HUES64 (cell line): ENCODE data around the gene RIPOR2.

ENCODE experiments used
- H3K27ac ChIP-seq: 2 replicates; pipeline ENCODE4 v1.7.0; 2013; ENCODE audit warnings: low read depth, low read length, inconsistent platforms
- H3K27me3 ChIP-seq: 2 replicates; pipeline ENCODE4 v1.6.1; 2013; ENCODE audit warnings: mild to moderate bottlenecking, low read length; ENCODE audit not compliant: insufficient read depth
- H3K36me3 ChIP-seq: 2 replicates; pipeline ENCODE4 v1.6.1; 2013; ENCODE audit warnings: mild to moderate bottlenecking, low read length; ENCODE audit not compliant: insufficient read depth
- H3K4me1 ChIP-seq: 2 replicates; pipeline ENCODE4 v1.6.1; 2013; ENCODE audit warnings: mild to moderate bottlenecking, low read length, moderate library complexity; ENCODE audit not compliant: insufficient read depth
- H3K4me3 ChIP-seq: 2 replicates; pipeline ENCODE4 v1.5.1; 2013; ENCODE audit warnings: mild to moderate bottlenecking, low read length, moderate library complexity
- H3K9ac ChIP-seq: 2 replicates; pipeline ENCODE4 v1.6.1; 2013; ENCODE audit warnings: mild to moderate bottlenecking, low read depth, low read length
- H3K9me3 ChIP-seq: 2 replicates; pipeline ENCODE4 v1.6.1; 2013; ENCODE audit warnings: low read depth, low read length; ENCODE audit not compliant: insufficient read depth
- WGBS: fragments of 150-250, 120-280 bp; methylation state at CpG from one replicate; pipeline ENCODE4 v1.1.7; 2013; ENCODE audit warnings: missing lambda C conversion rate; 5-methylcytosine and 5-hydroxymethylcytosine counted together

The RIPOR2 gene

GRCh38 chr6:24969343-24969860 lies 33.6 kb upstream of the RIPOR2 start:
- Histone ChIP-seq H3K27ac (no peak overlapping the region), H3K9ac (no peak overlapping the region), H3K4me1 (no peaks in the 10 kb centered on the region), H3K4me3 (no peak overlapping the region), H3K9me3 (no peaks in the 10 kb centered on the region), H3K36me3 (no peaks in the 10 kb centered on the region), H3K27me3 (no peaks in the 10 kb centered on the region)
- 89% methylated on average over 2 of the region's 2 CpGs for WGBS

- Histone ChIP-seq H3K27me3 (no peaks in the 10 kb centered on the region), H3K36me3 (no peaks in the 10 kb centered on the region), H3K9me3 (no peaks in the 10 kb centered on the region), H3K9ac (no peak overlapping the region), H3K27ac (no peak overlapping the region), H3K4me1 (no peaks in the 10 kb centered on the region), H3K4me3 (no peak overlapping the region)
- WGBS = 90% methylated on average over 5 of the region's 5 CpGs
Measured at GRCh38 chr6:24968783-24969182, 33.0 kb upstream of the RIPOR2 start.

- Histone ChIP-seq H3K9me3 (no peaks in the 10 kb centered on the region), H3K36me3 (no peaks in the 10 kb centered on the region), H3K4me3 (no peak overlapping the region), H3K9ac (no peak overlapping the region), H3K27me3 (no peaks in the 10 kb centered on the region), H3K27ac (no peak overlapping the region), H3K4me1 (no peaks in the 10 kb centered on the region)
- 95% methylated on average over 1 of the region's 1 CpG for WGBS
Measured at GRCh38 chr6:24967211-24967610, 31.5 kb upstream of the RIPOR2 start.

- Histone ChIP-seq H3K27ac (no peak overlapping the region), H3K27me3 (no peaks in the 10 kb centered on the region), H3K9ac (no peak overlapping the region), H3K36me3 (no peaks in the 10 kb centered on the region), H3K4me1 (no peaks in the 10 kb centered on the region), H3K4me3 (no peak overlapping the region), H3K9me3 (no peaks in the 10 kb centered on the region)
- WGBS = 94% methylated on average over 4 of the region's 4 CpGs
Measured at GRCh38 chr6:24966381-24966780, 30.6 kb upstream of the RIPOR2 start.

GRCh38 chr6:24963887-24964570 lies 28.3 kb upstream of the RIPOR2 start:
- Histone ChIP-seq H3K9me3 (no peaks in the 10 kb centered on the region), H3K27ac (no peak overlapping the region), H3K36me3 (no peaks in the 10 kb centered on the region), H3K27me3 (no peaks in the 10 kb centered on the region), H3K4me3 (no peak overlapping the region), H3K4me1 (no peaks in the 10 kb centered on the region), H3K9ac (no peak overlapping the region)
- WGBS = 97% methylated on average over 6 of the region's 6 CpGs

GRCh38 chr6:24963339-24963738 lies 27.6 kb upstream of the RIPOR2 start:
- no peaks in the 10 kb centered on the region for H3K36me3 ChIP-seq
- no peaks in the 10 kb centered on the region for H3K4me1 ChIP-seq
- H3K9ac ChIP-seq = no peak overlapping the region
- 96% methylated on average over 1 of the region's 1 CpG for WGBS
- H3K27me3 ChIP-seq = no peaks in the 10 kb centered on the region
- no peak overlapping the region for H3K27ac ChIP-seq
- H3K4me3 ChIP-seq = no peak overlapping the region
- H3K9me3 ChIP-seq = no peaks in the 10 kb centered on the region

- H3K27ac ChIP-seq = no peak overlapping the region
- no peaks in the 10 kb centered on the region for H3K36me3 ChIP-seq
- 91% methylated on average over 4 of the region's 5 CpGs for WGBS
- H3K9me3 ChIP-seq = no peaks in the 10 kb centered on the region
- H3K27me3 ChIP-seq = no peaks in the 10 kb centered on the region
- H3K4me1 ChIP-seq = no peaks in the 10 kb centered on the region
- H3K9ac ChIP-seq = no peak overlapping the region
- H3K4me3 ChIP-seq = no peak overlapping the region
Measured at GRCh38 chr6:24961852-24962251, 26.1 kb upstream of the RIPOR2 start.

GRCh38 chr6:24960991-24961475 lies 25.3 kb upstream of the RIPOR2 start:
- Histone ChIP-seq H3K27ac (no peak overlapping the region), H3K4me3 (no peak overlapping the region), H3K9me3 (no peaks in the 10 kb centered on the region), H3K27me3 (no peaks in the 10 kb centered on the region), H3K9ac (no peak overlapping the region), H3K4me1 (no peaks in the 10 kb centered on the region), H3K36me3 (no peaks in the 10 kb centered on the region)
- WGBS = 93% methylated on average over 3 of the region's 3 CpGs

- 90% methylated on average over 1 of the region's 1 CpG for WGBS
- Histone ChIP-seq H3K27me3 (no peaks in the 10 kb centered on the region), H3K9ac (no peak overlapping the region), H3K4me3 (no peak overlapping the region), H3K4me1 (no peaks in the 10 kb centered on the region), H3K9me3 (no peaks in the 10 kb centered on the region), H3K27ac (no peak overlapping the region), H3K36me3 (no peaks in the 10 kb centered on the region)
Measured at GRCh38 chr6:24959319-24959718, 23.6 kb upstream of the RIPOR2 start.

GRCh38 chr6:24957199-24957598 lies 21.4 kb upstream of the RIPOR2 start:
- WGBS = 98% methylated on average over 3 of the region's 3 CpGs
- Histone ChIP-seq H3K9me3 (no peaks in the 10 kb centered on the region), H3K36me3 (no peaks in the 10 kb centered on the region), H3K4me3 (no peak overlapping the region), H3K27ac (no peak overlapping the region), H3K4me1 (0 out of 2 replicates have a peak, but pooled peaks cover 6% of the 10 kb centered on the region), H3K27me3 (no peaks in the 10 kb centered on the region), H3K9ac (no peak overlapping the region)

GRCh38 chr6:24953726-24954125 lies 18.0 kb upstream of the RIPOR2 start:
- H3K4me1 ChIP-seq = 0 out of 2 replicates have a peak, but pooled peaks cover 6% of the 10 kb centered on the region
- no peaks in the 10 kb centered on the region for H3K9me3 ChIP-seq
- no peak overlapping the region for H3K27ac ChIP-seq
- H3K9ac ChIP-seq = no peak overlapping the region
- no peak overlapping the region for H3K4me3 ChIP-seq
- 85% methylated on average over 3 of the region's 3 CpGs for WGBS
- H3K36me3 ChIP-seq = no peaks in the 10 kb centered on the region
- no peaks in the 10 kb centered on the region for H3K27me3 ChIP-seq
